Skeletal muscle satellite cell (primary cell): ENCODE results near the gene PIGR.
A peak's percentile ranks its signal among the peaks of the same experiment; 100 is the strongest.

Source experiments
- H3K27me3 ChIP-seq: 2 replicates; pipeline ENCODE4 v1.7.0; 2013; ENCODE audit warnings: low read length; ENCODE audit not compliant: control insufficient read depth, insufficient read depth
- H3K36me3 ChIP-seq: 2 replicates; pipeline ENCODE4 v1.7.0; 2013; ENCODE audit warnings: mild to moderate bottlenecking, control low read depth, low read length; ENCODE audit not compliant: insufficient read depth
- H3K4me1 ChIP-seq: 2 replicates; pipeline ENCODE4 v1.7.0; 2013; ENCODE audit warnings: low read length; ENCODE audit not compliant: control insufficient read depth, insufficient read depth
- H3K4me2 ChIP-seq: 2 replicates; pipeline ENCODE4 v1.7.0; 2013; ENCODE audit warnings: mild to moderate bottlenecking, low read length
- H3K4me3 ChIP-seq: 2 replicates; pipeline ENCODE4 v1.7.0; 2013; ENCODE audit warnings: low read length
- H3K9ac ChIP-seq: 2 replicates; pipeline ENCODE4 v1.7.0; 2013; ENCODE audit warnings: mild to moderate bottlenecking, low read depth, low read length, moderate library complexity
- H3K9me3 ChIP-seq: replicated peaks from 2 replicates; pipeline ENCODE4 v1.7.0; 2013; ENCODE audit warnings: mild to moderate bottlenecking, control low read depth, low read length

PIGR gene

GRCh38 chr1:206916000-206916709 is 30.1 kb downstream of the PIGR start:
- Histone ChIP-seq H3K4me1 (no peaks in the 10 kb centered on the region), H3K36me3 (no peaks in the 10 kb centered on the region), H3K4me2 (no peak overlapping the region), H3K9me3 (no peaks in the 10 kb centered on the region), H3K4me3 (no peak overlapping the region), H3K9ac (no peak overlapping the region), H3K27me3 (peaks cover 35% of the 10 kb centered on the region)

GRCh38 chr1:206915030-206915735 is 31.1 kb downstream of the PIGR start:
- Histone ChIP-seq H3K4me1 (no peaks in the 10 kb centered on the region), H3K9me3 (no peaks in the 10 kb centered on the region), H3K4me3 (no peak overlapping the region), H3K36me3 (no peaks in the 10 kb centered on the region), H3K9ac (no peak overlapping the region), H3K4me2 (no peak overlapping the region), H3K27me3 (peaks cover 35% of the 10 kb centered on the region)

- peaks cover 9% of the 10 kb centered on the region for H3K4me1 ChIP-seq
Measured at GRCh38 chr1:206913766-206914537, 32.3 kb downstream of the PIGR start.

GRCh38 chr1:206912445-206913095 is 33.7 kb downstream of the PIGR start:
- peaks cover 39% of the 10 kb centered on the region for H3K27me3 ChIP-seq
- no peak overlapping the region for H3K4me3 ChIP-seq
- H3K9me3 ChIP-seq: no peaks in the 10 kb centered on the region
- H3K4me1 ChIP-seq: peaks cover 10% of the 10 kb centered on the region
- no peak overlapping the region for H3K9ac ChIP-seq
- no peaks in the 10 kb centered on the region for H3K36me3 ChIP-seq
- no peak overlapping the region for H3K4me2 ChIP-seq

More at GRCh38 chr1:206913766-206914537, 32.3 kb downstream of the PIGR start:
- Histone ChIP-seq H3K4me3 (no peak overlapping the region), H3K27me3 (peaks cover 37% of the 10 kb centered on the region), H3K4me2 (no peak overlapping the region), H3K9ac (no peak overlapping the region), H3K36me3 (no peaks in the 10 kb centered on the region), H3K9me3 (no peaks in the 10 kb centered on the region)

GRCh38 chr1:206911064-206911663 is 35.1 kb downstream of the PIGR start:
- Histone ChIP-seq H3K27me3 (peaks cover 29% of the 10 kb centered on the region), H3K4me2 (no peak overlapping the region), H3K9me3 (no peaks in the 10 kb centered on the region), H3K36me3 (no peaks in the 10 kb centered on the region), H3K9ac (no peak overlapping the region), H3K4me3 (no peak overlapping the region), H3K4me1 (peaks cover 10% of the 10 kb centered on the region)

GRCh38 chr1:206909883-206910318 is 36.4 kb downstream of the PIGR start:
- H3K9ac ChIP-seq: peak overlapping the region; percentile 63
- peaks cover 18% of the 10 kb centered on the region for H3K27me3 ChIP-seq
- H3K4me1 ChIP-seq: peaks cover 20% of the 10 kb centered on the region
- H3K4me2 ChIP-seq: peak overlapping the region; percentile 88
- peak overlapping the region; percentile 69 for H3K4me3 ChIP-seq
- H3K36me3 ChIP-seq: no peaks in the 10 kb centered on the region
- H3K9me3 ChIP-seq: no peaks in the 10 kb centered on the region

- H3K9ac ChIP-seq: peak overlapping the region; percentile 63
- H3K4me3 ChIP-seq: peak overlapping the region; percentile 69
- H3K9me3 ChIP-seq: no peaks in the 10 kb centered on the region
- H3K36me3 ChIP-seq: no peaks in the 10 kb centered on the region
- H3K4me2 ChIP-seq: peak overlapping the region; percentile 88
- peaks cover 17% of the 10 kb centered on the region for H3K27me3 ChIP-seq
- H3K4me1 ChIP-seq: peaks cover 24% of the 10 kb centered on the region
Measured at GRCh38 chr1:206909161-206909882, 36.9 kb downstream of the PIGR start.

- H3K4me2 ChIP-seq: no peak overlapping the region
- no peaks in the 10 kb centered on the region for H3K9me3 ChIP-seq
- no peak overlapping the region for H3K9ac ChIP-seq
- no peaks in the 10 kb centered on the region for H3K36me3 ChIP-seq
- H3K27me3 ChIP-seq: peaks cover 8% of the 10 kb centered on the region
- H3K4me3 ChIP-seq: no peak overlapping the region
- peaks cover 31% of the 10 kb centered on the region for H3K4me1 ChIP-seq
Measured at GRCh38 chr1:206908038-206908437, 38.2 kb downstream of the PIGR start.

GRCh38 chr1:206907304-206907991 is 38.8 kb downstream of the PIGR start:
- no peak overlapping the region for H3K4me2 ChIP-seq
- H3K9me3 ChIP-seq: no peaks in the 10 kb centered on the region
- no peaks in the 10 kb centered on the region for H3K36me3 ChIP-seq
- H3K4me3 ChIP-seq: no peak overlapping the region
- peaks cover 4% of the 10 kb centered on the region for H3K27me3 ChIP-seq
- no peak overlapping the region for H3K9ac ChIP-seq
- H3K4me1 ChIP-seq: peaks cover 31% of the 10 kb centered on the region
